LNCAP (cell line): ENCODE results near the gene PSMC3IP.

Experiments used
- CTCF ChIP-seq: fragments of 450-650 bp; IDR thresholded peaks from 2 replicates; pipeline ENCODE4 v1.5.1; 2017; ENCODE audit warnings: mild to moderate bottlenecking

PSMC3IP gene

GRCh38 chr17:42612013-42612412 is 34.5 kb upstream of the PSMC3IP start:
- TF ChIP-seq CTCF = no peak

GRCh38 chr17:42609182-42609813 is 31.8 kb upstream of the PSMC3IP start, which contains the start of the genes RETREG3 and TUBG1:
Gene RETREG3 (minus strand): TSS chr17:42609374. CDS start chr17:42609324, 50 bp downstream.
Gene TUBG1 (plus strand): TSS chr17:42609683. CDS start chr17:42609738, 55 bp downstream.
- no peak for TF ChIP-seq CTCF

GRCh38 chr17:42608305-42609181 is 31.0 kb upstream of the PSMC3IP start:
- TF ChIP-seq CTCF = no peak

- TF ChIP-seq CTCF = no peak
Measured at GRCh38 chr17:42607769-42608168, 30.2 kb upstream of the PSMC3IP start.

- no peak for TF ChIP-seq CTCF
Measured at GRCh38 chr17:42603318-42603717, 25.8 kb upstream of the PSMC3IP start.

GRCh38 chr17:42598905-42599304 is 21.4 kb upstream of the PSMC3IP start:
- TF ChIP-seq CTCF = no peak

GRCh38 chr17:42596386-42596785 is 18.9 kb upstream of the PSMC3IP start:
- TF ChIP-seq CTCF = no peak
